Mammary microvascular endothelial cell (primary cell): ENCODE results near the gene COL24A1. TPM values are rescaled to one million over a fixed set of nuclear protein-coding genes. Genes with fewer than 3 reads are reported as not detected.

ENCODE experiments used
- total RNA-seq: library from RNA; depleted of rRNA; stranded (reverse); fragments of >200 nt; gene quantifications from 2 replicates; pipeline ENCODE4 v1.2.3, GENCODE V29; 2015

The COL24A1 gene
- not detected in 2 replicates for total RNA-seq

DNA sequence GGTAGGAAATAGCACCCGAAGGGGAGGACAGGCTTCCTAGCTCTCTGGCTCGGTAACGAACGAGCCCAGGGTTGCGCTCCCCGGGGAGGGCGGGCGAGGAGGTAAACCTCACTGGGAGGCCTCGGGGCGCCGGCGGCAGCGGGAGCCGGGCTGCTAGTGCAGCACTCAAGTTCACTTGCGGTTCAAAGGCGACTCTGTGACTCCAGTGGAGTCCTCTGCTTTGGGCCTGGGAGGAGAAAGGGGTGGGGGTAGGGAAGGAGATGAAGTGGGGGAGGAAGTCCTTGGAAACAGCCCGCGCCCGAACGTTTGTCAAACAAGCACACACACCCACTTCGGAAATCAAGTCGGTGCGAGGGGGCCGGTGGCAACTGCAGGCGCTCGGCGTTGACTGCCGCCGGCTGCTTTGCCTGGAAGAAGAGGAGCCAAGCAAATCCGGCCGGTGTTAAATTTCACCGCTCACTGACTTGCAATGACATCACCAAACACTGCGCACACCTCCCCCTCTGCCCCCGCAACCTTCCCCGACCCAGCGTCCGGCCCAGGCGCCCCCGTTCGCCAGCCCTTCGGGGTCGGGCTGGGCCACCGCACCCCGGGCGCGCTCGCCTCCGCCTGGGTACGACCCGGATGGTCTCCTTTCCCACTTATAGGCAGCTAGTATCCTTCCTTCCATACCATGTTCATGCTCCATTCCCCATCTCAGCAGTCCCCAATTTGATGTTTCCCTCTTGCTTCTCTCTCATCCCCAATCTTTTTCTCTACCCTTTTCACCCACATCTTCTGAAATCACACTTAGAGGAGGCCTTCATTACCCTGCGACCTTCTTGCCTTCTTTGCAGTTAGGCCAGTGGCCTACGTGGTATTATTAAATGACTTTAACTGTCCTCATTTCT lies at the start of gene COL24A1:
TSS of gene COL24A1 (minus strand) at position 207 of the 890 bp plus-strand sequence. CDS start 376 bp downstream, outside the sequence.

DNA sequence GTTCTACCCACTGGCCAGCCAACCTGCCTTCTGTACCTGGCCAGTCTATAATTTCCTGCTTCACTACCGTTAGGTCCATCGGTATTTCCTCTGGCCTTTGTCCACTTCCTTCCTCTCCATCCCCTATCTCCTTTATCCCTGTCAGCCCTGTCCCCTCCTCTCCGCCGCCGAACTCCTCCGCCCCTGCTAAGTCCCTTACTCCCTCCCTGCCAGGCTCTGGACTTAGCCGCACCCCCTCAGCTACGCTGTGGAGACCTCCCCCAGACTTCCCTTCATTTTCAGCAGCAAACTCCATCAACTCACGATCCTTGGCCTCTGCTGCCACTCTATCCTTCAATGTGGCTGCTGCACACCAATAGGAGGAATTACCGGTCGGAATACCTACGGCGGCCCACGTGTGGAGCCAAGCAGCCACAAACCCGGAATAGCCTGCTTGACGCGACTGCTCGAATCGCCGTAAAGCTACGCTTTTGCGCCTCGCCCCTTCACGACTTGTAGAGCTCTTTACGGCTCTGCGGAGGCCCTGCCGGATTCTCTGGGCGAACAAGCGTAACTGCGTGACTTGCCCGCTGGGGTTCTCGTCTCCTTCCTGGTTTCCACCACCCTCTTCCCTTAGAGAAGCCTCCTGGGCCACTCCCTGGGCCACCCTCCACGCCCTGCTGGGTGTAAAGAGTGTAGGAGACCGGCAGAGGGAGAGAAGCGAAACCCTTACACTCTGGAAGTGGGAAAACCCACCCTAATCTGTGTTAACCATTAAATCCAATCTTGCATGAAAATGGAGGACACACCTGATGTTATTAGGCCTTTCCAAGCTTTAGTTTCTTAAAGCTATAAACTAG lies 448.4 kb downstream of the COL24A1 start, which contains the start of gene ZNHIT6:
TSS of gene ZNHIT6 (minus strand) at position 444 of the 839 bp plus-strand sequence. CDS start at position 295, 149 bp downstream.

Other genes starting within 250 kb of the COL24A1 start
- 37.8 and 44.8 TPM in 2 replicates for gene ODF2L, start 239.6 kb upstream of the COL24A1 start, total RNA-seq